Fibroblast of skin of right quadriceps (primary cell): ENCODE data around the gene TSPAN4.

Experiments used
- DNase-seq: peaks from one replicate; pipeline ENCODE4 v3.0.0-alpha.2; 2013

TSPAN4 gene

DNA sequence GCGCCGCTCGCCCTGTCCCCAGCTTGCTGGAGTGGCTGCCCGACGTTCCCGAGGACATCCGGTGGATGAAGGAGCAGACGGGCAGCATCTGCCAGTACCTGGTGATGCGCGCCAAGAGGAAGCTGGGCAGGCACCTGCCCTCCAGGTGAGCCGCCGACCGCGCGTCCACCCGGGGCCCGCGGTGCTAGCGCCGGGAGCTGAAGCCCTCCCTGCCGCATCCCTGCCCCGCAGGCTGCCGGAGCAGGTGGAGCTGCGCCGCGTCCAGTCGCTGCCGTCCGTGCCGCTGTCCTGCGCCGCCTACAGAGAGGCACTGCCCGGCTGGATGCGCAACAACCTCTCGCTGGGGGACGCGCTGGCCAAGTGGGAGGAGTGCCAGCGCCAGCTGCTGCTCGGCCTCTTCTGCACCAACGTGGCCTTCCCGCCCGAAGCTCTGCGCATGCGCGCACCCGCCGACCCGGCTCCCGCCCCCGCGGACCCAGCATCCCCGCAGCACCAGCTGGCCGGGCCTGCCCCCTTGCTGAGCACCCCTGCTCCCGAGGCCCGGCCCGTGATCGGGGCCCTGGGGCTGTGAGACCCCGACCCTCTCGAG is 18.3 kb upstream of the TSPAN4 start:
- no peak for DNase-seq

DNA sequence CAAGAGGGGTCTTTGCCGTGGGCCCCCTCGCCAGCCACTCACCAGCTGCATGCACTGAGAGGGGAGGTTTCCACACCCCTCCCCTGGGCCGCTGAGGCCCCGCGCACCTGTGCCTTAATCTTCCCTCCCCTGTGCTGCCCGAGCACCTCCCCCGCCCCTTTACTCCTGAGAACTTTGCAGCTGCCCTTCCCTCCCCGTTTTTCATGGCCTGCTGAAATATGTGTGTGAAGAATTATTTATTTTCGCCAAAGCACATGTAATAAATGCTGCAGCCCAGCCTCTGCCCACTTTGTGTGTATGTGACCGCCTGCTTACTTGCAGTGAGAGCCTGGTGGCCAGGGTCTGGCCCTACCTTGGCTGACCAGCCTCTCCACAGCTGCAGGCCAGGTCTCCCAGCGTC is 17.7 kb upstream of the TSPAN4 start:
- no peak for DNase-seq

DNA sequence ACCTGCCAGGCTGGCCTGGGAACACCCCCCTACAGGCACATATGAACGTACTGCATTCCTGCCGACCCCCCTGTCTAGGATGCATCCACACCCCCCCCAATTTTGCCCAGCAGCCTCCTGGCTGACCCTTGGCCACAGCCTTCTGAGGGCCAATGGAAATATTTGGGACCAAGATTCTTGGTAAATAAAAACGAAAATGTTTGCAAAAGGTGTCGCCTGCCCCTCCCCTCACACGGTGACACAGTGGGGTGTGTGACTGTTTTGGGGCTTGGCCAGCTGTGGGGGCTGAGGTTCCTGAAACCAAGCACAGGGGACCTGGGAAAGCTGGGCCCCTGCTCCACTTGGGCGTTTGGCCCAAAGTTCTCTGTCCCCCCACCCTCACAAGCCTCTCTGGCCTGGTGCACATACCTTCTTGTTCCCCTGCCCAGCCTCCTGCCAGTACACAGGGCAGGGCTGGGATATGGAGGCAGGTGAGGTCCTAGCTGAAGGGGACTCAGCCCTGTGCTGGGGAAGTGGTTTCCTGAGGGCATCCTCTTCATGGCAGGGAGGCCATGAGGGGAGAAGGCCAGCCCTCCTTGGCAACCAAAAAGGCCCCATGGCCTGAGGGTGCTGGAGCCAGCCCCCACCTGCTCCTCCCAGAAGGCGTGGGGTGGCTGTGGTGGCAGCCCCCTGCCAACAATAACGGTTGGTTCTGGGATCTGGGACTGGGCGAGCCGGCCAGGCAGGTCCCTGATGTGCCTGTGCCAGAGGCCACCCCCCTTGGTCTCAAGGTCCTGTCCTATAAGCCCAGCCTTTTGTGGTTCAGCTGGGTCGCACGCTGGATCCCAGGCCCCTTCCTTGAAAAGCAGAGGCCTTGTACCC is 17.1 kb upstream of the TSPAN4 start:
- DNase-seq: no peak

DNA sequence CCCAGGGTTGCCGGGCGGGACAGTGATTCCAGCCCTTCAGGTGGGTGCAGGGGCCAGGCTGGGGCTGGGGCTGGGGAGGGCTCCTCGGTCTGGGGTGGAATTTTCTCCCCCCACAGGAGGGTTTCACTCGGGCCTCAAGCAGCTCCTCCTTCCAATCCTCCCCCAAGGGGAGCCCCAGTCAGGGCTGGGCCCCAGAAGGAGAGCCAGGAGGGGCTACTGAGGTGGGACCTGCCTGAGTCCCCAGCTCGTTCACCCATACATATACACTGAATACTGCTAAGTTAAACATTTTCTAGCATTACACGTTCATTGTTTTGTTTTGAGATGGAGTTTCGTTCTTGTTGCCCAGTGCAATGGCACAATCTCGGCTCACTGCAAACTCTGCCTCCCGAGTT is 16.4 kb upstream of the TSPAN4 start:
- no peak for DNase-seq

DNA sequence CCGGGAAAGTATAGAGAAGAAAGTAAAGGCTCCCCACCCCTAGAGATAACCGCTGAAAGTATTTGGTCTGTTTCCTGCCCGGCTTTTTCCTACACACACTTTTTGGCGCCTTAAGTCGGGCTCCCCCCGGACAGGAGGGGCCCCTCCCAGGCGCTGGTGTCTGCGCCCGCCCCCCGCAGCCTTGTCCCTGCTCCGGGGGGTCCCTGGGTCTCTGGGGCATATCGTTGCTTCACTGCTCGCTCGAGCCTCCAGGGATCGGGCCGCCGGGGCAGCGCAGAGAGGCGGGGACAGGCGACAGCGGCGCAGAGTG is 15.9 kb upstream of the TSPAN4 start:
- DNase-seq: no peak

DNA sequence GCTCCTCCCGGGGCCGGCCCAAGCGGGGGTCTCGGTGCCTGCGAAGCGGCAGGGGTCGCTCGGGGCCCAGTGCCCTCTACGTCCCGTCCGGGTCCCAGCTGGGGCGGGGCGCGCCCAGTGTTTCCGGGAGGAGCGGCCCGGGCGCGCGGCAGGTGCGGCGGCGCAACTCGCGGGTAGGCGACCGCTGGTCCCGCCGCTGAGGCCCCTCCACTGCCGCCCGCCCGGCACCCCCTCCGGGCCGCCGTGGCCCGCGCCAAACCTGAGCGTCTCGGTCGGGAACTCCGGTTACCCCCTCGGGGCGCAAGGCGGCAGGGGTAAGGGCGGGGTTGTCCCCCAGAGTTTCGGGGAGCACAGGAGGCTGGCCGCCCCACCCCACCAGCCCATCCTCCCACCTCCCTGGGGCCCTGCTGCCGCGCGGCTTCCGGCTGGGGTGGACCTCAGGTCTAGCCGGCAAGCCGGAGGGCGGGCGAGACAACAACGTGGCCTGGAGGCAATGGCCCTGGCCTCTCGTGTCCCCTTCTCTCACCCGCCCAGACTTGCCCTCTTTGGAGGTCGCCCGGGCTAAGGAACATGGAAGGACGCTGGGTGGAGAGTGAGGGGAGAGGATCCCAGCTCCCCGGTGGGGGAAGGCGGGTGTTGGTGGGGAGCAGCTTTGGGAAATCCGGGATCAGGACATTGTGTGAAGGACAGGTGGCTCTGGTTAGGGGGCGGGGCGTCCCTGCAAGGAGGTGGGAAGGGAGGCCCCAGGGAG is 15.3 kb upstream of the TSPAN4 start:
- DNase-seq: no peak

DNA sequence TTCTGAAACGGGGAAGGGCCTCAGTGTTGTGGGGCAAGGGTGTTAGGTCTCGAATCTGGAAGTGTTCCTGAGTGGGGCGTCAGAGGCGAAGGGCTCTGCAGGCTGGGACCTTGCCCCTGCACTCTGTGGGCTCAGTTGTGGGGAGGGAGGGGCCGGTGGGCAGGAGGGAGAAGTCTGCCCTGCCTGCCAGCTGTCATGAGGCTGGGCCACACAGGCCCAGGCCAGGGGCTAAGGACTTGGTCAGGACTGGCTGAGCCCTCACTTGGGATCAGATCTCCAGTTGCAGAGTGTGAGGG is 14.8 kb upstream of the TSPAN4 start, which contains the start of gene CRACR2B:
Gene CRACR2B, plus strand, starts transcription at position 23 of the 296 bp plus-strand sequence. CDS start 689 bp downstream, outside the sequence.
- no peak for DNase-seq

DNA sequence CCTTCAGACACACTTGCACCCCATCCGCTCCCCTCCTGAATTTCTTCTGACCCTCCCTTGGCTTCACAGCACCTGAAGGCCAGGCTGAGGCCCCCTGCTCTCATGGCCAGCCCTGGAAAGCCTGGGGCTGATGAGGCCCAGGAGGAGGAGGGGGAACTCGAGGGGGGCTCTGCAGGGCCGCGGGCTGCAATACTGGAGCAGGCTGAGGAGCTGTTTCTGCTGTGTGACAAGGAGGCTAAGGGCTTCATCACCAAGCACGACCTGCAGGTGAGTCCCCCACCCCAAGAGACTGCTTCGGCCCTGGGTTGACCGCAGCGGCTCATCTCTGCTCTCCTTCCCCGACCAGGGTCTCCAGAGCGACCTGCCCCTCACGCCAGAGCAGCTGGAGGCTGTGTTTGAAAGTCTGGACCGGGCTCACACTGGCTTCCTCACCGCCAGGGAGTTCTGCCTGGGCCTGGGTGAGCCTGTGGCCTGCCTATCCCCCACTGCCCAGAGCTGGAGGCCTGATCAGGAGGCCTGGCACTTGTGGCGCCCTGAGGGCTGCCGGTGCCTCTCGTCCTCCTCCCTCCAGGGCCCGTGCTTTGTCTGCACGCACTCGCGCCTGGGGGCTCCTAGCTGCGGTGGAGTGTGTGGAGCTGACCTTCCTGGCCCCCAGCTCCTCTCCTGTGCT is 14.0 kb upstream of the TSPAN4 start:
- DNase-seq: no peak

DNA sequence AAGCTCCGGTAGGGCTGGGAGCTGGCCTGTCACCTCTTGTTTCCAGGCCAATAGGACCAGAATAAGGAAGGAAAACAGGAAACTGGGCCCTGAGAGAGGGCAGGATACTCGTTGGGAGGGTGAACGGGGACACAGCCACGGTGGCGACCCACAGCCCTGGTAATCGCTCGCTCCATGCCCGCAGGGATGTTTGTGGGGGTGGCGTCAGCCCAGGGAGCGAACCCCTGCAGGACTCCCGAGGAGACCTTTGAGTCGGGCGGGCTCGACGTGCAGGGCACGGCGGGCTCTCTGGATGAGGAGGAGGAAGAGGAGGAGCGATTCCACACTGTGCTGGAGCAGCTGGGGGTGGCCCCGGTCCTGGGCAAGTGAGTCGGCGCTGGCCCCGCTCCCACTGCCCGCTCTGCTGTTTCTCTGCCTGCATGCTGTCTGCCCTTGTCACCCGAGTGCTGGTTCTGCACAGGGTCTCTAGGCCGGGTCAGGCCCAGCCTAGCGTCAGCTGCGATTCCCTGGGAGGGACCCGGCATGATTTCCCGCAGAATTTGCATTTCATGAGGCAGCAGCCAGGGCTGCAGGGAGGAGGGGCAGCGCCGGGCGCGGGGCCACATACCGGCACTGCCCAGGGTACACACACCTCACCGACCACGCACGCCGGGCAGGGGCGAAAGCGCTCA is 13.3 kb upstream of the TSPAN4 start:
- no peak for DNase-seq

DNA sequence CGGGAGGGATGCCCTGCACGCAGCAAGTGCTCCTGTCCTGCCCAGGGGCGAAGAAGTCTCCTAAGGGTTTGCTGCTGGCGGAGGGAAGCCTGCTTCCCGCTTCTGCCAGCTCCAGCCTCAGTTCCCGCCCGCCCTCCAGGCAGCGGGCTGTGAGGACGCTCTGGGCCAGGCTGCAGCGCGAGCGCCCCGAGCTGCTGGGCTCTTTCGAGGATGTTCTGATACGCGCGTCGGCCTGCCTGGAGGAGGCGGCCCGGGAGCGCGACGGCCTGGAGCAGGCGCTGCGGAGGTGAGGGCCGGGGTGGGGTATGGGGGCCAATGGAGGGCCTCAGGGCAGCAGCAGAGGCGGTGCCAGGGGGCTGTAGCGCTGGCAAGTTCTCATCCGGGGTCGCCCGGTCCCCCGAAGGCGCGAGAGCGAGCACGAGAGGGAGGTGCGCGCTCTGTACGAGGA is 12.8 kb upstream of the TSPAN4 start:
- DNase-seq: no peak

DNA sequence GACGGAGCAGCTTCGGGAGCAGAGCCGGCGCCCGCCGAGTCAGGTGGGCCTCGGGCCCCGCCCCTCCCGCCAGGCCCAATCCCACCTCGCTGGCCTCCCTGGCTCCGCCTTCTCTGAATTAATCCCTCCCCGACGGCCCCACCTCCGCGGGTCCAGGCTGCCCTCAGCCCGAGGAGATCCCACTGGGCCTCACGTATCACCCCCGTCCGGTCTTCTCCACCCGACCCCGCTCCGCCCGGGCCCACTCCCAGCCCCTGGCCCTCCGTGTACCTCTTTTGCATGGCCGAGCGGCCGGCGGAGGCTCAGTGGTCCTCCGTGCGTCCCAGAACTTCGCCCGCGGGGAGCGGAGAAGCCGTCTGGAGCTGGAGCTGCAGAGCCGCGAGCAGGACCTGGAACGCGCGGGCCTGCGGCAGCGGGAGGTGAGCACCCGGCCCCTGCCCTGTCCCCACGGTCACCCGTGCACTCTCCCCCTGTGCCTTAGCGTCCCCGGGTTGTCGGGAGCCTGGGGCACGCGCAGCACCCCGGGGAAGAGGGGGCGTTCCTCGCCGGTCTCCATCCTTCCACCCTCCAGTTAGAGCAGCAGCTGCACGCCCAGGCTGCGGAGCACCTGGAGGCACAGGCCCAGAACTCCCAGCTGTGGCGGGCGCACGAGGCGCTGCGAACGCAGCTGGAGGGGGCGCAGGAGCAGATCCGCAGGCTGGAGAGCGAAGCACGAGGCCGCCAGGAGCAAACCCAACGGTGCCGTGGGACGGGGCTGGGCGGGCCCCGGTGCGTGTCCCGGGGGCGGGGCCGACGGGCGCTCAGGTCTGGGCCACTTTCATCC is 12.1 kb upstream of the TSPAN4 start:
- DNase-seq: peak; percentile 54

DNA sequence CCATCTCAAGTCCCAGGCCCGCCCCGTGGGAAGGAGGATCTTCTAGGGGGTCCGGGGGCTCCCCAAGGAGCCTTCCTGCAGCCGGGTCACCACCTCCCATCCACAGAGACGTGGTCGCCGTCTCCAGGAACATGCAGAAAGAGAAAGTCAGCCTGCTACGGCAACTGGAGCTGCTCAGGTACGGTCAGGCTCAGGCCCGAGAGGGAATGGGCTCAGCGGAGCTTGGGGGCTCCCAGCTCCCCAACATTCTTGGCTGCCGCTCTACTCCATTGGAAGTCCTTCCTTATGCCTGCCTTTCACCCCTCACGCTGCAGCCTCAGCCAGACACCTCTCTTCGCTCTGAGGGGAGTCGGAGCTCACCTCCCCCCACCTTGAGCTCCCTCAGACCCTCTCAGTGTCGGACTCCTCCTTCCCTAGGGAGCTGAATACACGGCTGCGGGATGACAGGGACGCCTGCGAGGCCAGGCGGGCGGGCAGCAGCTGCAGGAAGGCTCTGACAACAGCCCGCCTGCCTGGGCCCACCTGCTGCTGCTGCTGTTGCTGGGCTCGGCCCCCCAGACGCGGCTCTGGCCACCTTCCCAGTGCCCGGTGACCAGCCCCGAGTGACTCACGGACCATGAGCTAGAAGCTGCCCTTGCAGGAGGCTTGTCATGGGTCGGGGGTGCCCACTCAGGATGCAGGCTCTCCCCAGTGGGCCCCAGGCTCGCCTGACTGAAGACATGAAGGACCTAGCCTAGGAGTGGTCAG is 11.4 kb upstream of the TSPAN4 start:
- peak; percentile 38 for DNase-seq

DNA sequence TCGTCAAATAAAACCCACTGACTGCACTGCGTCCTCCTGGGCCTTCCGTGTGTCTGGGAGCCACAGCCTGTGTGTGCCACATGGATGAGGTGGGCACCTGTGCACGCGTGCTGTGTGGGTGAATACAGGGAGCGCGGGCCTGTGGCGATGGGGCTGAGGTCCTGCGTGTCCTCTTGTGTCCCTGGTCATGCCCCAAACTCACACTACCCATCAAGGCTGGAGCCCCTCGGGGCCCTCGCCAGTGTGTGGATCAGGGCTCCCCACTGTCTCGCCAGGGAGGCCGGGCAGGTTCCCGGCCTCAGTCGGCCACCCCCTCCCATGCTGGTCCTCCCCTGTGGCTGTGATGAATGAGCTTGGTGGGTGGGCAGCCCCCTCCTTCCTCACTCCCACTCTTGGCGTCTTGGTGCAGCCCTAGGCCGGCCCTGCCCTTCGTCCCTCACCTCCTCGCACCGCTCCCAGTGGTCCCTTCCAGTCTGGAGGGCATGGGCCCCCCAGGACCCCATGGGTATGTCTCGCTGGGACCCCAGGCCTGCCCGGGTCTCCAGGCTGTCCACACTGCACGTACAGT is 10.6 kb upstream of the TSPAN4 start:
- DNase-seq: no peak

DNA sequence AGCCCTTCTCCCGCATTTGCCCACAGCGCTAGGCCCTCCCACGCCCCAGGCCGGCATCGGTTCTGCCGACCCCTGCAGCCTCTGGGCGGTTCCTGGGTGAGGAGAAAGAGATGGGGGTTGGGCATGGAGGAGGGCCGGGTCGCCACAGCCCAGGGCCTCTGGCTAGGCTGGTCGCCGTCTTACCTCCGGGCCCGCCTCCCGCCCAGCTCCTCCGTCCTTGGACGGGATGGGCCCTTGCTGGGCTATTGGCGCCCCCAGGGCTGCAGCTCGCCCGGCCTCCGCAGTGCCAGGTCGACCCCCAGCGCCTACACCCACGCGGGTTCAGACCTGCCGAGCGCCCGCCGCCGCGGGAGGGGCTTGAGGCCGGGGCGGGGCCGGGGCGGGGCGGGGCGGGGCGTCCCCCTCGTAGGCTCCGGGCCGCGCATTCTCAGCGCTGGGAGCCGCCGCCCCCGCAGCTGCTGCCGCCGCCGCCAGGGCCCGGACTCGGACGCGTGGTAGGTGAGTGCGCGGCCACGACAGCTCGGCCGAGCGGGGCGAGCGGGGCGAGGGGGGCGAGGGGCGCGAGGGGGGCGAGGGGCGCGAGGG is 10.0 kb upstream of the TSPAN4 start, which contains the start of gene CD151:
Gene CD151, plus strand, starts transcription at position 424 of the 585 bp plus-strand sequence. CDS start 3,118 bp downstream, outside the sequence.
- peak; percentile 58 for DNase-seq

DNA sequence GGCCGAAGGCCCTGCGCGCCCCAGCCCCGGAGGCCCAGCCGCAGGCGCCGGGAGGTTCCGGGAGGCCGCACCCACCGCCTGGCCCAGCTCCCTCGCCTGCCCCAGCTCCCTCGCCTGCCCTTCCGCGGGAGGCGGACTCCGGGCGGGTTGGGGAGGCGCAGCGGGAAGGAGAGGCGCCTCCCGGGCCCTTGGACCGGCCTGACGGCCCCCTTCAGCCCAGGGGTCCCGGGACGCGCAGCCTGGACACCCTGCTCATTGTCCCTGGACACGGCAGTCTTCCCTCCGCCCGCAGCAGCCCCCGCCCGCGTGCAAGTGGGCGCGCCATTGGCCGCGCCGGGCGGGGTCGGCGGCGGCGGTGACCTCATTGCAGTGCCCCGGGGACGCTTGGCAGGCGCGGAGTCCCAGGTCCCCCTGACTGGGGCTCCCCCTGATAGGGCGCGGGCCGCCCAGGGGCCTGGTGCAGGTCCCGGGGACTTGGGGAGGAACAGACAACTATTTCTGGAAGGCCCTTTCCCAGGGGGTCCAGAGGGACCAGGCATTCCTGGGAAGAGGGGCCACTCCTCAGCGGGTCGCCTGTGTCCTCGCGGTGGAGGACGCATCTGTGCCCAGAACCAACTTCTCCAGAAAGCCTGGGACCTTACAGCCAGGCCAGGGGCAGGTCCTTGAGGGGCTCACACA is 9.4 kb upstream of the TSPAN4 start:
- DNase-seq: no peak

DNA sequence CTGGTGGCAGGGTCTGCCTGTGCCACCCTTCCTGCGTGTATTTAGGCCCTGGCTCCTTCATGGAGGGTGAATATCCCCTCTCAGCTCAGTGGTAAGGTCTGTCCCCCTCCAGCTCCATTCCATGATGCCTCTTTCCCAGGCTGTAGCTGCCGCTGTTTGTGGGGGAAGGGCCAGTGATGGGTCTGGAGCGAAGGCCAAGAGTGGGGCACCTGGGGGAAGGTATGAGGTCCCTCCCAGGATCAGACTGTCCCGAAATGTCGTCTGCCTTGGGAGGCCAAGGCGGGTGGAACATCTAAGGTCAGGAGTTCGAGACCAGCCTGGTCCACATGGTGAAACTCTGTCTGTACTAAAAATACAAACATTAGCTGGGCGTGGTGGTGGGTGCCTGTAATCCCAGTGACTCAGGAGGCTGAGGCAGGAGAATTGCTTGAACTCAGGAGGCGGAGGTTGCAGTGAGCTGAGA is 8.8 kb upstream of the TSPAN4 start:
- no peak for DNase-seq

DNA sequence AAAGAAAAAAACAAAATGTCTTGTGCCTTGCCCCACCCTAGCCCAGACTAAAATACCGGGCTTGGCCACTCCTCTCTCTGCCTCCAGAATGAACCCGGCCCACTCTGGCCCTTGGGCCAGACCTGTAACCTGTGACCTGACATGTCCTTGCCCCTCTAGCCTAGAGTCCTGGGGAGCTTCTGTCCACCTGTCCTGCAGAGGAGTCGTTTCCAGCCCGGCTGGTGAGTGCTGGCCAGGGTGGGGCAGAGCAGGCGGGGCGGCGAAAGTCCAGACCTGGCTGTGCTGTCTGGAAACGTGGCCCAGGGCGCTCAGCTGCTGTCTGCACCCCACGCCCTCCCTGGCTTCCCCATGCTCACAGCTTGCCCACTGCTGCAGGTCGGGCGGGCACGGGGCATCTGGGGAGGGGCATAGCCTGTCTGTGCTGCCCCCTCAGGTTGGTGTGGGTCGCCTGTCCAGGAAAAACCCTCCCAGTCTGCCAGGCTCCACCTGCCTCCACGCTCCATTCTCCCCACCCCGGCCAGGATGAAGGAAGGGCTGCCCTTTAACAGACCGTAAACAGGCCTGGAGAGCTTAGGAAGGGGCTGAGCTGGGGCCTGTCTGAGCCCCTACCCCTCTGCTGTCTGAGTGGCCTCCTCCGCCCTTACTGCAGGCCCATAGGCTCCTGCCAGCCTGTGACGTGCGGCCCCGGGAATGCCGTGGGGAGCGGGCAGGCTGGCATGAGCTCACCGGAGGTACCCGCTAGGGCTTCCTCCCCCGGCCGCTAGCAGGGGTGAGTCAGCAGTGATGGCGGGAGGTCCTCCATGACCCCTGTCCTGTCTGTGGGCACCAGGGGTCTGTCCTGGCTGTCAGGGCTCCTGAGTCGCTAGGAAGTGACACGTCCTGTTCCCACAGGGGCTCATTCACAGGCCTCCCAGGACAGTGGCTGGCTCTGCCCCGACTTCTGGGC is 8.0 kb upstream of the TSPAN4 start:
- DNase-seq: peak; percentile 54

DNA sequence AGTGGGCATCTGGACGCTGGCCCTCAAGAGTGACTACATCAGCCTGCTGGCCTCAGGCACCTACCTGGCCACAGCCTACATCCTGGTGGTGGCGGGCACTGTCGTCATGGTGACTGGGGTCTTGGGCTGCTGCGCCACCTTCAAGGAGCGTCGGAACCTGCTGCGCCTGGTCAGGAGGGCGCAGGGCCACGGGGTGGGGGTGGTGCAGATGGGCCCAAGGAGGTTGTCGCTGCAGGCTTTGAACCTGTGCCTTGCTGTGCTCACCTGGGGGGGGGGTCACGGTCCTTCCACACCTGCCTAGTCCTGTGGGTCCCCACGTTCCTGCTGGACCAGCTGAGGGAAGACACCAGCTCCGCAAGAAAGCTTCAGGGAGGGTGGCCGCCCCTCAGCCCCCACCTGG is 6.4 kb upstream of the TSPAN4 start:
- no peak for DNase-seq
